ENCODE results near the gene HBZ. TPM values are rescaled to one million over a fixed set of nuclear protein-coding genes. Genes with fewer than 3 reads are reported as not detected.

The HBZ gene
- total and polyA plus RNA-seq, 9 of the 15 experiments (the other 6 are each of a cell fraction or from before 2014, with no cell fraction given) = 58.0 to 610 (median 113) TPM

- TF ChIP-seq, protein P1, sequence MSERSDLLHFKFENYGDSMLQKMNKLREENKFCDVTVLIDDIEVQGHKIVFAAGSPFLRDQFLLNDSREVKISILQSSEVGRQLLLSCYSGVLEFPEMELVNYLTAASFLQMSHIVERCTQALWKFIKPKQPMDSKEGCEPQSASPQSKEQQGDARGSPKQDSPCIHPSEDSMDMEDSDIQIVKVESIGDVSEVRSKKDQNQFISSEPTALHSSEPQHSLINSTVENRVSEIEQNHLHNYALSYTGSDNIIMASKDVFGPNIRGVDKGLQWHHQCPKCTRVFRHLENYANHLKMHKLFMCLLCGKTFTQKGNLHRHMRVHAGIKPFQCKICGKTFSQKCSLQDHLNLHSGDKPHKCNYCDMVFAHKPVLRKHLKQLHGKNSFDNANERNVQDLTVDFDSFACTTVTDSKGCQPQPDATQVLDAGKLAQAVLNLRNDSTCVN (CRISPR knock-in tag; IDR thresholded peaks at IDR 0.05) = no peak
- TF ChIP-seq EHMT2 (IDR thresholded peaks at IDR 0.05) (no peak), TAF9B (IDR thresholded peaks at IDR 0.05; ENCODE audit: partially characterized antibody) (no peak), BRD4 (IDR thresholded peaks at IDR 0.05) (no peak), PHF20 (IDR thresholded peaks at IDR 0.05; ENCODE audit: partially characterized antibody) (peak; percentile 46), ZBTB8A (IDR thresholded peaks at IDR 0.05; ENCODE audit: partially characterized antibody) (no peak), ZBTB17 (CRISPR knock-in tag; IDR thresholded peaks at IDR 0.05) (0 out of 2 replicates have a peak, but pooled peaks have one; percentile 71), PTTG1 (tag; IDR thresholded peaks at IDR 0.05; ENCODE audit: low read depth) (no peak), CAMTA2 (CRISPR knock-in tag; conservative IDR thresholded peaks at IDR 0.05) (0 out of 2 replicates have a peak, but pooled peaks have one; percentile 21), RBM14 (IDR thresholded peaks at IDR 0.05; ENCODE audit: borderline replicate concordance, insufficient read depth, low read depth, low read length) (peak; percentile 67; the same call in 1 of the 2 replicates), MBD2 (IDR thresholded peaks at IDR 0.05; ENCODE audit: borderline replicate concordance, low read depth) (no peak; the same call in 1 of the 2 replicates), ZC3H4 (CRISPR knock-in tag; IDR thresholded peaks at IDR 0.05; ENCODE audit: borderline replicate concordance) (peak; percentile 60; the same call in 1 of the 2 replicates), HMG20B (CRISPR knock-in tag; IDR thresholded peaks at IDR 0.05) (no peak), COPS2 (conservative IDR thresholded peaks at IDR 0.05) (no peak), ZNF512 (tag; IDR thresholded peaks at IDR 0.05) (no peak), CBX8 (IDR thresholded peaks at IDR 0.05; ENCODE audit: borderline replicate concordance, extremely low read depth, low read depth, low read length, poor library complexity, severe bottlenecking) (no peak), ZNF551 (CRISPR knock-in tag; IDR thresholded peaks at IDR 0.05) (no peak), ZNF79 (CRISPR knock-in tag; IDR thresholded peaks at IDR 0.05; ENCODE audit: low read depth) (no peak), ZNF217 (CRISPR knock-in tag; IDR thresholded peaks at IDR 0.05) (peak; percentile 98), ZBTB33 (CRISPR knock-in tag; IDR thresholded peaks at IDR 0.05) (peak; percentile 99)
- TF ChIP-seq, protein P2, sequence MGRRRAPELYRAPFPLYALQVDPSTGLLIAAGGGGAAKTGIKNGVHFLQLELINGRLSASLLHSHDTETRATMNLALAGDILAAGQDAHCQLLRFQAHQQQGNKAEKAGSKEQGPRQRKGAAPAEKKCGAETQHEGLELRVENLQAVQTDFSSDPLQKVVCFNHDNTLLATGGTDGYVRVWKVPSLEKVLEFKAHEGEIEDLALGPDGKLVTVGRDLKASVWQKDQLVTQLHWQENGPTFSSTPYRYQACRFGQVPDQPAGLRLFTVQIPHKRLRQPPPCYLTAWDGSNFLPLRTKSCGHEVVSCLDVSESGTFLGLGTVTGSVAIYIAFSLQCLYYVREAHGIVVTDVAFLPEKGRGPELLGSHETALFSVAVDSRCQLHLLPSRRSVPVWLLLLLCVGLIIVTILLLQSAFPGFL (CRISPR knock-in tag; IDR thresholded peaks at IDR 0.05) = 0 out of 2 replicates have a peak, but pooled peaks have one; percentile 62
Observed at GRCh38 chr16:180681-181564, 28.5 kb downstream of the HBZ start (continued).
